ENCODE data around the gene SLC7A8. TPM values are rescaled to one million over a fixed set of nuclear protein-coding genes. Genes with fewer than 3 reads are reported as not detected.

SLC7A8 gene
- total RNA-seq, 1 experiment from 2014 or later, result 3.8 TPM

GRCh38 chr14:23195552-23196101, 12.2 kb upstream of the SLC7A8 start:
- POLR2A ChIA-PET (ENCODE audit: unreplicated experiment), result no interaction called here
- no TSS peak for BruUV-seq (replicated peaks)
- H3K4me2 ChIP-seq (ENCODE audit: low read length), result no peak overlapping the region
- no peaks in the 10 kb centered on the region for H3F3A ChIP-seq (ENCODE audit: low read length, unreplicated experiment)
- no peaks in the 10 kb centered on the region for H3K9me2 ChIP-seq (replicated peaks; ENCODE audit: low read length)
- H3K27ac ChIP-seq (ENCODE audit: low read length), result no peak overlapping the region
- no peaks in the 10 kb centered on the region for H4K20me1 ChIP-seq (ENCODE audit: low read length)
- DNase-seq, result no peak
- H3K9me3 ChIP-seq (ENCODE audit: low read length), result no peaks in the 10 kb centered on the region
- intact Hi-C loops (cut with micrococcal nuclease), result no loop called here
- no peak overlapping the region for H3K4me3 ChIP-seq (ENCODE audit: low read length)
- H2AFZ ChIP-seq (ENCODE audit: low read length), result no peak overlapping the region
- no peaks in the 10 kb centered on the region for H3K79me2 ChIP-seq (ENCODE audit: low read length)
- H3K9ac ChIP-seq (ENCODE audit: low read length), result no peak overlapping the region
- ATAC-seq, result no peak
- no peaks in the 10 kb centered on the region for H3K4me1 ChIP-seq (ENCODE audit: insufficient read depth, low read length)
- TF ChIP-seq EZH2phosphoT487 (IDR thresholded peaks at IDR 0.05; ENCODE audit: borderline replicate concordance, low read length) (no peak), CTCF (conservative IDR thresholded peaks at IDR 0.05; ENCODE audit: low read depth, low read length) (no peak), EZH2 (IDR thresholded peaks at IDR 0.05; ENCODE audit: low read length, unreplicated experiment) (no peak)
- CTCF ChIA-PET, result no interaction called here
- no peaks in the 10 kb centered on the region for H3K36me3 ChIP-seq (ENCODE audit: low read depth, low read length)
- H3K27me3 ChIP-seq (ENCODE audit: low read length), result peaks cover 15% of the 10 kb centered on the region

- intact Hi-C loops (cut with micrococcal nuclease), result no loop called here
Observed at GRCh38 chr14:23193432-23193831, 10.0 kb upstream of the SLC7A8 start.

More at GRCh38 chr14:23193432-23193831, 10.0 kb upstream of the SLC7A8 start:
- no peak overlapping the region for H3K4me2 ChIP-seq (ENCODE audit: low read length)
- POLR2A ChIA-PET (ENCODE audit: unreplicated experiment), result no interaction called here
- H3K4me3 ChIP-seq (ENCODE audit: low read length), result no peak overlapping the region
- no peaks in the 10 kb centered on the region for H3K9me2 ChIP-seq (replicated peaks; ENCODE audit: low read length)
- no peak for TF ChIP-seq EZH2phosphoT487 (IDR thresholded peaks at IDR 0.05; ENCODE audit: borderline replicate concordance, low read length)
- no peak for TF ChIP-seq CTCF (conservative IDR thresholded peaks at IDR 0.05; ENCODE audit: low read depth, low read length)
- no peak for TF ChIP-seq EZH2 (IDR thresholded peaks at IDR 0.05; ENCODE audit: low read length, unreplicated experiment)
- CTCF ChIA-PET, result interaction anchor here (0.7 kb wide), 1 partner anchor 721 kb away, joined by 4 read pairs; no protein-coding TSS in a partner anchor
- ATAC-seq (no peak), DNase-seq (no peak)
- H3K27me3 ChIP-seq (ENCODE audit: low read length), result peaks cover 15% of the 10 kb centered on the region
- H3K9me3 ChIP-seq (ENCODE audit: low read length), result no peaks in the 10 kb centered on the region
- H3F3A ChIP-seq (ENCODE audit: low read length, unreplicated experiment), result no peaks in the 10 kb centered on the region
- no peak overlapping the region for H3K27ac ChIP-seq (ENCODE audit: low read length)
- H2AFZ ChIP-seq (ENCODE audit: low read length), result no peak overlapping the region
- H3K36me3 ChIP-seq (ENCODE audit: low read depth, low read length), result no peaks in the 10 kb centered on the region
- no peaks in the 10 kb centered on the region for H3K79me2 ChIP-seq (ENCODE audit: low read length)
- no peaks in the 10 kb centered on the region for H3K4me1 ChIP-seq (ENCODE audit: insufficient read depth, low read length)
- H3K9ac ChIP-seq (ENCODE audit: low read length), result no peak overlapping the region
- no peaks in the 10 kb centered on the region for H4K20me1 ChIP-seq (ENCODE audit: low read length)
- BruUV-seq (replicated peaks), result no TSS peak

Data from PC-3 (cell line).